HEK293 (cell line): Measurements from ENCODE around the gene SLC16A1.

ENCODE experiments used
- CTCF ChIA-PET: fragments of 350-600 bp; formaldehyde crosslinking; extraction: SDS; loops from one replicate; lab custom pipeline; 2021; ENCODE audit warnings: antibody characterized with exemption; lab: Yijun Ruan, JAX
- POLR2A ChIA-PET: fragments of 300-600 bp; formaldehyde crosslinking; extraction: SDS; loops from one replicate; lab custom pipeline; 2020; ENCODE audit warnings: antibody characterized with exemption, inconsistent platforms; lab: Yijun Ruan, JAX
- H3K27ac ChIP-seq: fragments of 200-500 bp; sonication (Bioruptor generic); 2 replicates; pipeline ENCODE4 v1.5.1; 2014; ENCODE audit warnings: low read depth, low read length, control low read depth, inconsistent platforms; ENCODE audit errors: extremely low read depth
- H3K36me3 ChIP-seq, 2 experiments: fragments of 200-500 bp in 1 of 2; sonication (Bioruptor generic) in 1 of 2; 1 replicate in 1 of 2; 2 replicates in 1 of 2; pipeline ENCODE4 v1.5.1; 2014 to 2017; ENCODE audit warnings: inconsistent platforms in 2 of 2, low read length in 2 of 2; ENCODE audit not compliant: control insufficient read depth in 2 of 2, insufficient read depth in 1 of 2
- H3K4me1 ChIP-seq: fragments of 200-500 bp; sonication (Bioruptor generic); 2 replicates; pipeline ENCODE4 v1.5.1; 2014; ENCODE audit warnings: mild to moderate bottlenecking, low read length, inconsistent platforms; ENCODE audit not compliant: control insufficient read depth, insufficient read depth
- H3K4me3 ChIP-seq: 2 replicates; pipeline ENCODE4 v1.5.1; 2011; ENCODE audit warnings: low read depth, mild to moderate bottlenecking, control low read depth, low read length, moderate library complexity
- H3K9me3 ChIP-seq: fragments of 200-500 bp; sonication (Bioruptor generic); 2 replicates; pipeline ENCODE4 v1.5.1; 2014; ENCODE audit warnings: low read depth, low read length, inconsistent platforms; ENCODE audit not compliant: control insufficient read depth, insufficient read depth
- AEBP2 ChIP-seq: fragments of 450-650 bp; formaldehyde crosslinking; IDR thresholded peaks from 2 replicates; pipeline ENCODE4 v1.5.1; 2016; ENCODE audit warnings: missing biosample characterization, missing genetic modification characterization, borderline replicate concordance
- GLI4 ChIP-seq: fragments of 450-650 bp; formaldehyde crosslinking; IDR thresholded peaks from 2 replicates; pipeline ENCODE4 v1.5.1; 2016; ENCODE audit warnings: missing biosample characterization, missing genetic modification characterization
- HOXA7 ChIP-seq: sonication (generic); formaldehyde crosslinking; IDR thresholded peaks from 2 replicates; pipeline ENCODE4 v1.8.1; 2022; ENCODE audit warnings: missing genetic modification reagents, borderline replicate concordance
- KLF10 ChIP-seq: fragments of 450-650 bp; IDR thresholded peaks from 2 replicates; pipeline ENCODE4 v1.5.1; 2018; ENCODE audit warnings: missing biosample characterization, mild to moderate bottlenecking, missing genetic modification characterization
- REPIN1 ChIP-seq: fragments of 450-650 bp; formaldehyde crosslinking; IDR thresholded peaks from 2 replicates; pipeline ENCODE4 v1.5.1; 2017; ENCODE audit warnings: missing biosample characterization, missing genetic modification characterization, low read depth
- ZBTB7A ChIP-seq: fragments of 450-650 bp; formaldehyde crosslinking; IDR thresholded peaks from 2 replicates; pipeline ENCODE4 v1.5.1; 2016; ENCODE audit warnings: low read depth, missing biosample characterization, missing genetic modification characterization
- ZEB2 ChIP-seq: fragments of 450-650 bp; formaldehyde crosslinking; IDR thresholded peaks from 2 replicates; pipeline ENCODE4 v1.5.1; 2016; ENCODE audit warnings: missing biosample characterization, missing genetic modification characterization
- ZNF148 ChIP-seq: fragments of 450-650 bp; formaldehyde crosslinking; IDR thresholded peaks from 2 replicates; pipeline ENCODE4 v1.5.0; 2017; ENCODE audit warnings: missing biosample characterization, missing genetic modification characterization, borderline replicate concordance
- ZNF202 ChIP-seq: fragments of 450-650 bp; formaldehyde crosslinking; IDR thresholded peaks from 2 replicates; pipeline ENCODE4 v1.5.1; 2016; ENCODE audit warnings: missing biosample characterization, missing genetic modification characterization, borderline replicate concordance
- ZNF366 ChIP-seq: fragments of 450-650 bp; formaldehyde crosslinking; conservative IDR thresholded peaks from 2 replicates; pipeline ENCODE4 v1.5.1; 2016; ENCODE audit warnings: missing biosample characterization, missing genetic modification characterization
- ZNF423 ChIP-seq: fragments of 450-650 bp; formaldehyde crosslinking; IDR thresholded peaks from 2 replicates; pipeline ENCODE4 v1.5.1; 2016; ENCODE audit warnings: missing biosample characterization, missing genetic modification characterization
- ZNF558 ChIP-seq: fragments of 450-650 bp; formaldehyde crosslinking; IDR thresholded peaks from 2 replicates; pipeline ENCODE4 v1.5.1; 2016; ENCODE audit warnings: missing biosample characterization, missing genetic modification characterization
- ZNF621 ChIP-seq: fragments of 450-650 bp; formaldehyde crosslinking; IDR thresholded peaks from 2 replicates; pipeline ENCODE4 v1.5.1; 2017; ENCODE audit warnings: missing biosample characterization, missing genetic modification characterization
- ZNF791 ChIP-seq: fragments of 450-650 bp; formaldehyde crosslinking; IDR thresholded peaks from 2 replicates; pipeline ENCODE4 v1.5.1; 2016; ENCODE audit warnings: missing biosample characterization, missing genetic modification characterization
- ZSCAN5A ChIP-seq: fragments of 450-650 bp; formaldehyde crosslinking; IDR thresholded peaks from 2 replicates; pipeline ENCODE4 v1.5.1; 2016; ENCODE audit warnings: missing biosample characterization, missing genetic modification characterization

SLC16A1 gene

GRCh38 chr1:112868191-112868590 is 87.8 kb downstream of the SLC16A1 start:
- H3K4me3 ChIP-seq, result no peak overlapping the region
- POLR2A ChIA-PET, result no interaction called here
- no peak for TF ChIP-seq REPIN1
- no peak for TF ChIP-seq GLI4 (tag by site-specific recombination)
- TF ChIP-seq ZNF423 (tag by site-specific recombination), result no peak
- no peak for TF ChIP-seq ZNF558
- no peak for TF ChIP-seq ZNF202
- TF ChIP-seq HOXA7 (CRISPR knock-in tag), result no peak
- no peak for TF ChIP-seq ZNF148 (tag by site-specific recombination)
- no peak for TF ChIP-seq KLF10 (tag by site-specific recombination)
- TF ChIP-seq ZNF791 (tag by site-specific recombination), result no peak

GRCh38 chr1:112866981-112867380 is 89.0 kb downstream of the SLC16A1 start:
- Histone ChIP-seq H3K4me3 (no peak overlapping the region), H3K27ac (no peak overlapping the region), H3K9me3 (no peaks in the 10 kb centered on the region), H3K4me1 (no peaks in the 10 kb centered on the region), H3K36me3 (no peaks in the 10 kb centered on the region)
- POLR2A ChIA-PET, result interaction anchor here (1.1 kb wide), 1 partner anchor 89 kb away, joined by 8 read pairs; the partner anchor contains the start of gene SLC16A1
- CTCF ChIA-PET, result interaction anchor here (0.6 to 1.0 kb wide), 7 partner anchors 9 to 476 kb away, joined by 3 to 6 read pairs (median 4); partner anchors contain the start of gene PPM1J
- no peak for TF ChIP-seq ZNF621 (tag by site-specific recombination)

More at GRCh38 chr1:112868191-112868590, 87.8 kb downstream of the SLC16A1 start:
- Histone ChIP-seq H3K9me3 (no peaks in the 10 kb centered on the region), H3K36me3 (no peaks in the 10 kb centered on the region), H3K4me1 (no peaks in the 10 kb centered on the region; the same call in 1 of the 2 replicates), H3K27ac (no peak overlapping the region)
- CTCF ChIA-PET, result interaction anchor here (0.7 to 1.2 kb wide), 4 partner anchors 9 to 255 kb away, joined by 3 to 6 read pairs (median 4); no protein-coding TSS in a partner anchor

- H3K4me1 ChIP-seq, result no peaks in the 10 kb centered on the region
- no peak overlapping the region for H3K4me3 ChIP-seq
- TF ChIP-seq AEBP2, result no peak
- TF ChIP-seq ZNF366, result no peak
- TF ChIP-seq ZBTB7A (tag by site-specific recombination), result no peak
- TF ChIP-seq ZEB2 (tag by site-specific recombination), result 0 out of 2 replicates have a peak, but pooled peaks have one; percentile 26
- TF ChIP-seq ZSCAN5A (tag by site-specific recombination), result no peak
- H3K36me3 ChIP-seq, result no peaks in the 10 kb centered on the region
- ChIA-PET CTCF (interaction anchor here (0.6 to 1.0 kb wide), 4 partner anchors 10 to 477 kb away, joined by 3 to 5 read pairs (median 4); no protein-coding TSS in a partner anchor), POLR2A (interaction anchor here (1.1 kb wide), 1 partner anchor 90 kb away, joined by 8 read pairs; the partner anchor contains the start of gene SLC16A1)
- no peaks in the 10 kb centered on the region for H3K9me3 ChIP-seq
- no peak overlapping the region for H3K27ac ChIP-seq
Observed at GRCh38 chr1:112866151-112866550, 89.8 kb downstream of the SLC16A1 start.
